GM18870 (cell line): ENCODE measurements around the gene NUP58.
A peak's percentile ranks its signal among the peaks of the same experiment; 100 is the strongest.

Experiments
- ATAC-seq: cut with Tn5 transposase; IDR thresholded peaks from one replicate; pipeline ENCODE4 v1.9.1; 2021; ENCODE audit warnings: moderate library complexity; ENCODE audit not compliant: unreplicated experiment

Gene NUP58, protein sequence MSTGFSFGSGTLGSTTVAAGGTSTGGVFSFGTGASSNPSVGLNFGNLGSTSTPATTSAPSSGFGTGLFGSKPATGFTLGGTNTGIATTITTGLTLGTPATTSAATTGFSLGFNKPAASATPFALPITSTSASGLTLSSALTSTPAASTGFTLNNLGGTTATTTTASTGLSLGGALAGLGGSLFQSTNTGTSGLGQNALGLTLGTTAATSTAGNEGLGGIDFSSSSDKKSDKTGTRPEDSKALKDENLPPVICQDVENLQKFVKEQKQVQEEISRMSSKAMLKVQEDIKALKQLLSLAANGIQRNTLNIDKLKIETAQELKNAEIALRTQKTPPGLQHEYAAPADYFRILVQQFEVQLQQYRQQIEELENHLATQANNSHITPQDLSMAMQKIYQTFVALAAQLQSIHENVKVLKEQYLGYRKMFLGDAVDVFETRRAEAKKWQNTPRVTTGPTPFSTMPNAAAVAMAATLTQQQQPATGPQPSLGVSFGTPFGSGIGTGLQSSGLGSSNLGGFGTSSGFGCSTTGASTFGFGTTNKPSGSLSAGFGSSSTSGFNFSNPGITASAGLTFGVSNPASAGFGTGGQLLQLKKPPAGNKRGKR

DNA sequence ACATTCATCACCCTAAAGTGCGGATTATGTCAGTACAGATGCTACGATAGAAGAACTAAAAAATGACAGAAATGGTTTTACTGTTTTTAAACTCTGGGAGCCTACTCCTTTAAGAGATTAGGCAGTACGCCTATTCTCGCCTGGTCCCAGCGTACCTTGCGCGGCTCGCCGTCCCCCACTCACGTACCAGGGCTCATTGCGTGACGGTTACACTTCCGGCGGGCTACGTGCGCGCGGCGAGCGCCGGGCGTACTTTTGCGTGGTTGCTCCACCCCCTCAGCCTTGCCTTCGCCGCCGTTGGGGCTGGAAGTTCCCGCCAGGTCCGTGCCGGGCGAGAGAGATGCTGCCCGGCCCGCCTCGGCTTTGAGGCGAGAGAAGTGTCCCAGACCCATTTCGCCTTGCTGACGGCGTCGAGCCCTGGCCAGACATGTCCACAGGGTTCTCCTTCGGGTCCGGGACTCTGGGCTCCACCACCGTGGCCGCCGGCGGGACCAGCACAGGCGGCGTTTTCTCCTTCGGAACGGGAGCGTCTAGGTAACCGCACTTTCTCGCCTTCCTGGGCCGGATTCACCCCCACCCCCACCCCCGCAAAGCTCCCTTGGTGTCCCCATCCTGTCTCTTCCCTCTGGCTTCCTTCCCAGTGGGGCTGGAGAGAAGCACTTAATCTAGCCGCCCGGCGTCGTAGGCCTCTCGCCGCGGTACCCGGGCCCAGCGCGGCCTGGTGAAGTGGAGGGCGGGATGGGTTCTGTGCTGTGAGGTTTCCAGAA is at the start of gene NUP58:
Gene NUP58 (plus strand): TSS at position 279 of the 767 bp plus-strand sequence. CDS start 149 bp downstream, at position 428.
- peak; percentile 90 for ATAC-seq

DNA sequence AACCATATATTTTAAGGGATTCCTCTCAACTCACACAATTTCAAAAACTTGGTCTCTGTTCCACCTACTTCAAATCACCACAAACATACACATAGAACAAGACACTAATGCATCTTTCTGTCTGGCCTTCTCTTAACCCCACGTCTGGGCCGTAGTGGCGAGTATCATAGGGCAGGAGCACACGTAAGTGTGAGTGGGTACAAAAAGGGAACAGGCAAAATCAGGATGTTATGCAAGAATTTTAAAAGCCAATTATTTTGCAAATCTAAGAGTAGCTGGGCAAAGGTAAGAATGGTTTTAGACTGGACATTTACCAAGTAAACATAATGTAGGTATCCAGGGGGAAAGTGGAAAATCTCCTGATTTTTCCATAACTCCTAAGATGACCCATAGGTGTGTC is 49.2 kb upstream of the NUP58 start:
- ATAC-seq = no peak

DNA sequence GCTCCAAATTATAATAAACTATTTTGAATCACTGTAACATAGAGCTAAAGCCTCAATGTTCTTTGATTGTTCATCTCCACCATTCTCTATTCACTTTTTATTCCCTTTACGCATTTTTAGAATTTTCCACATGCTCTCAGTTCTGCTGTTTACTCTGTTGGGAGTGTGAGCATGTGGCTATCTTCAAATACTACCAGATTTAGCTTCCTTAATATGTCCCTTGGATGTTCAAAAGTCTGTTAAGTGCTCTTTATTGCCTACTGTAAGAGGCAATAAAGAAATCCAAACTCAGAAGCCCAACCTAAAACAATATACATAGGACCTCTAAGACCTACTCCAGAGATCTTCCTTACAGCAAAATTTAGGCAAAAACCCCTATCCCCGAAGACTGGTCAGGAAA is 48.7 kb upstream of the NUP58 start:
- no peak for ATAC-seq

DNA sequence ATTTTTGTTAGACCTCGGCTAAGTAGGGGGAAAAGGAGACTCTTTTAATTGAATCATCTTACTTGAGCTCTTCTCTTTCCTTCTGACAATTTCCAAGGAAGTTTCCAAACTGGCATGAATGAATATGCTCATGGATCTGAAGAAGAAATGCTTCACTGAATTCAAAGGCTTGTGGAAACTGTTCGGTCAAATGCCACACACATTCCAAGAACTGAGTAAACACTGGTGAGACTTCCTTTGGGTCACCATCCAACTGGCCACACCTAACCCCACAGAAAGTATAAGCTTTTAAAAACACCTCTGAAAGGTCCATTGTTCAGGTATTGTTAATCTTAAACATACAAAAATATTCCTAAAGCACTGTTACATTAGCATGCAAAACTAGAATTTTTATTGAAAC is 47.7 kb upstream of the NUP58 start:
- no peak for ATAC-seq

DNA sequence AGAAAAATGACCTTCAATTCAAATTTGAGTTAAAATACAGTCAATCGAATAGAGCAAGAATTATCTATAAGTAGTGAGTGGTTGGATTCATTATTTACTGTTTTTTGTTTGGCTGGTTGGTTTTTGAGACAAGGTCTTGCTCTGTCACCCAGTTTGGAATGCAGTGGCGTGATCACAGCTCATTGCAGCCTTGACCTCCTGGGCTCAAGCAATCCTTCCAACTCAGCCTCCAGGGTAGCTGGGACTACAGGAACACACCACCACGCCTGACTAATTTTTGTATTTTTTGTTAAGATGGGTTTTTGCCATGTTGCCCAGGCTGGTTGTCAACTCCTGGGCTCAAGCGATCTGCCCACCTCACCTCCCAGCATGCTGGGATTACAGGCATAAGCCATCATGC is 39.2 kb upstream of the NUP58 start:
- no peak for ATAC-seq

DNA sequence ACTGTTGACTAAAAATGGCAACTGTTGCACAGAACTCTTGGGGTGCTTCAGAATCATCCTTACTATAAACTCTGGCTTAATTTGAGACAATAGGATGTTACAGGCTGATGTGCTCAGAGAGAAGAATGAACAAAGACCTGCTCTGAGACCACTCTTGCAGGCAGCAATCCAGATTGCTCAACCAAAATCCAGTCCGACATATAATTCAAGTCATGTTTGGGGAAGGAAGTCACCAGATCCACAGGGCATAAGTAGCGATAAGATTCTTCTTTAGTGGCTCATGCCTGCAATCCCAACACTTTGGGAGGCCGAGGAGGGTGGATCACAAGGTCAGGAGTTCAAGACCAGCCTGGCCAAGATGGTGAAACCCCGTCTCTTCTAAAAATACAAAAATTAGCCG is 34.7 kb upstream of the NUP58 start:
- ATAC-seq = no peak

DNA sequence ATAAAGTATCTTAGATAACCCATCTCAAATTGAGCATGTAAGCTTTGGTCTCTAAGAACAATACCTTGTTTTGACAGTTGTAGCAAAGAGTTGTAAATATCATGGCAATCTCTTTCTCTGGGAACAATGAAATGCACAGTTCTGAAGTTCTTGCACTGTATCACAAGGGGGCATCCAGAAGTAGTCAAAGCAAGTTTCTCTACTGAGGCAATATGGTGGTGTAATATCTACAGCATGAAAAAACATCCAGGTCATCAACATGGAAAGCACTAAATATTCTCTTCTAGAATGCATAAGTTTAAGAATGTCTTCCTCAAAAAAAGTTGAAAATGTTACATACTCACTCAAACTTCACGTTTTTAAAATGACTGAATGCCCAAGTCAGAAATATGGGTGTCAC is 33.7 kb upstream of the NUP58 start:
- ATAC-seq = no peak

DNA sequence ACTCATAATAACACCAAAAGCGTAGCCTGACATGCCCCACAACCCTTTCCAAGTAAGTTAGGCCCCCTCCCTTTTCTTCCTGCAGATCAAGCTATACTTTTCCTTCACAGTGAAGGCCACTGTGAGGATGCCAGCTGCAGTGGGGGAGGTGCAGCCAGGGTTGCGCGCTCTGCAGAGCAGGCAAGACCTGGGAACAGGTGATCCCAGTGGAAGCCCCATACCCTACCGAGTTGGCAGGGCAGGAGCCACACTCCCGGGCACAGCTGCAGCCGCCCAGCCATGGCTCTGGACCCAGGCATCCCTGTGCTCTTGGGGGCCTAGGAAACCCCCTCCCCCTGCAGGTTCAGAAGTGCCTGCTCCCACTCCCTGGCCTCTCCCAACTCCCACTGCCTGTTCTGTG is 32.9 kb upstream of the NUP58 start:
- no peak for ATAC-seq

DNA sequence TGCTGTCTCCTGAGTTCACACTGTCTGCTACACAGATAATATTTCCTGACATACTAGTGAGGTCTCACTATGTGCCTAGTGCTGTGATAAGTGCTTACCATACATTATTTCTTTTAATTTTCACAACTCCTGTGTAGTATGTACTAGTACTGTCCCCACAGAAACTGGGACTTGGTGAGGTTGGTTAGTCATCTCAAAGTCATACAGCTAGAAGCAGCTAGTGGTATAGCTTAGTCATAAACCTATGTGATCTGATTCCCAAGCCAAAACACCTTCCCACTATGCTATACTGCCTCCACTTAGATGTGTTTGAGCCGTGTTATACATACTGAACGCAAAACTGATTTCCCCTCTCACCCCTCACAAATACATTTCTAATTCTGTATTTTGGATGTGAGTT is 24.7 kb upstream of the NUP58 start:
- no peak for ATAC-seq

DNA sequence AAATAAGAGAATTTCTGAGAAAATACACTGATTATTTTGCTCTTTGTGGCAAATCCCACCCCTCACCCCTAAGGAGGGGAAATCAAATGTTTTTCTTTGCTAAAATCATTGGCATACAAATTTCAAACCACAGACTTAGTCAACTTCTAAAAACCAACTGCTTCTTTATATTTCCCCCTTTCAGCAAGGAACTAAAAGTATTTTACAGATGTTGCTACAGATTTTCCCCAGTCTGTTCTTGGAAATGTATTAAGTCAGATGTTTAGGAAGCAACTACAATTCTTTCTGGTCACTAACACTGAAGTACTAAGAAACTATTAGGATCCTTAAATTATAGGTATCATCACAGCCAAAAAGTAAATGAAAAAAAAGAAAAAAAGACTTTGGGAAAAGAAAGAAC is 21.0 kb upstream of the NUP58 start:
- ATAC-seq = no peak

DNA sequence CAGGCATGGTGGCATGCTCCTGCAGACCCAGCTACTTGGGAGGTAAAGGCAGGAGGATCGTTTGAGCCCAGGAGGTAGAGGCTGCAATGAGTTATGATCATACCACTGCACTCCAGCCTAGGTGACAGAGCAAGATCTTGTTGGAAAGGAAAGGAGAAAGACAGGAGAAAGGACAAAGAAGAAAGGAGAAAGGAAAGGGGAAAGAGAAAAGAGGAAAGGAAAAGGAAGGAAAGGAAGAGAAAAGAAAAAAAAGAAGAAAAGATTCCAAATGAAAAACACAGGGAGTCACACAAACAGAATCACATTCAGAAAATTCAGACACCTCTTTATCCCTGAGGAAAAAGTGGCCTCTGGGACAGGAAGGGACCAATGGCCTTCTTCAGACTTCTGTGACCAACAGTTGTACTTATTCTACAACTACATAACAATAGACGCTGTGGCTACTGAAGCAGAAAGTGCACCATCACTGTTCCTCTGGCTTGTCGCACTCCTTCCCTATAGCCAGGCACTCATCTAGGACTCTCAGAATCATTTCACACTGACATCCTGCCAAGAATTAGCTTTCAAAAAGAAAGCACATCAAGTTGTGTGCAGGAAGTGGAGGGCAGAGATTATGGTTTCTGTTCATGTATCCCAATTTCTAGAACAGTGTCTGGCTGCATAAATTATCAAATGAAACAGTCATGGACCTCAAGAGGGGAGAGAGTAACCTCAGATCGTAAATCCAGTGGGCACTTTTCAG is 20.1 kb upstream of the NUP58 start:
- ATAC-seq = peak; percentile 56

DNA sequence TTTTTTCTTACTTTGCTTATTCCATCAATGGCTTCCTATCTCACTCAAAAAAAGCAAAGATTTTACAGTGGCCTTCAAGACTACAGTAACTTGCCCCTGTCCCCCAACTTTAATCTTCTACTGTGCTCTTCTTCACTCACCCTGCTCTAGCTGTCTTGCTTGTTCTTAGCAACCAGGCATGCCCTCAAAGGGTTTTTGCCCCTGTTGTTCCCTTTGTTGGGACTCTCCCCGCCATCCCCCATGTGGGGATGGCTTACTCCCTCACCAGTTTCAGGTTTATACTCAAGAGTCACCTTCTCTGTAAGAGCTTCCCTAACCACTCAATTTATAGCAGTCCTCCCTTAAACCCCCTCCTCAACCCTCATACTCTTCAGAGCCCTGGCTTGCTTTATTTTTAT is 19.5 kb upstream of the NUP58 start:
- peak; percentile 4 for ATAC-seq

DNA sequence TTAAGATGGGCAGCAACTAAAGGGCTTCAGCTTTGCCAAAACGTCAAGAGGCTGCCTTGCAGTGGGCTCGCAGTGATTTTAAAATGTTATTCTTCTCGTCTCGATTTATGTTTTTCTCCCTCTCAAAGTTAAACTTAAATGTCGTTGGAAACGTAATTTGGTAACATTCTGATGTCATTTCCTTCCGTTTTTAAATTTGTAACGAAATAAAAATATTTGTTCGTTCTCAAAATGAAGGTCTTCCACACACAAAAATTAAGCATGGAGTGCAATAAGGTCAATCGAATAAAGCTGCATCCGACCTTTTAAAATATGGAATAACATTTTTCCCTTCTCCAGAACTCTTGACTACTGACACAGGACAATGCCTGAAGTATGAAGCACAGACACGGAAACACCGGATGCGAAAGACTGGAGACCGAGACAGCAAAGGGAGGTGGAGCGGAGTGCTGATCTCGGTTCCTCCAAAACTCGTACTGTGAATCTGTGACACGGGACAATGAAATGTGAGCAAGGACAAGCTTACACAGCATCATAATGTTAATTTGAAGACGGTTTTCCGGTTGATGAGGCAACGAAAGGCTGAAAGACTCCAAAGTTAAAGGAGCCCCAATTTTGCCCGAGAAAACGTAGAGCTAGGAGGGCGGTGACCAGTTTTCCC is 15.0 kb upstream of the NUP58 start:
- peak; percentile 22 for ATAC-seq

DNA sequence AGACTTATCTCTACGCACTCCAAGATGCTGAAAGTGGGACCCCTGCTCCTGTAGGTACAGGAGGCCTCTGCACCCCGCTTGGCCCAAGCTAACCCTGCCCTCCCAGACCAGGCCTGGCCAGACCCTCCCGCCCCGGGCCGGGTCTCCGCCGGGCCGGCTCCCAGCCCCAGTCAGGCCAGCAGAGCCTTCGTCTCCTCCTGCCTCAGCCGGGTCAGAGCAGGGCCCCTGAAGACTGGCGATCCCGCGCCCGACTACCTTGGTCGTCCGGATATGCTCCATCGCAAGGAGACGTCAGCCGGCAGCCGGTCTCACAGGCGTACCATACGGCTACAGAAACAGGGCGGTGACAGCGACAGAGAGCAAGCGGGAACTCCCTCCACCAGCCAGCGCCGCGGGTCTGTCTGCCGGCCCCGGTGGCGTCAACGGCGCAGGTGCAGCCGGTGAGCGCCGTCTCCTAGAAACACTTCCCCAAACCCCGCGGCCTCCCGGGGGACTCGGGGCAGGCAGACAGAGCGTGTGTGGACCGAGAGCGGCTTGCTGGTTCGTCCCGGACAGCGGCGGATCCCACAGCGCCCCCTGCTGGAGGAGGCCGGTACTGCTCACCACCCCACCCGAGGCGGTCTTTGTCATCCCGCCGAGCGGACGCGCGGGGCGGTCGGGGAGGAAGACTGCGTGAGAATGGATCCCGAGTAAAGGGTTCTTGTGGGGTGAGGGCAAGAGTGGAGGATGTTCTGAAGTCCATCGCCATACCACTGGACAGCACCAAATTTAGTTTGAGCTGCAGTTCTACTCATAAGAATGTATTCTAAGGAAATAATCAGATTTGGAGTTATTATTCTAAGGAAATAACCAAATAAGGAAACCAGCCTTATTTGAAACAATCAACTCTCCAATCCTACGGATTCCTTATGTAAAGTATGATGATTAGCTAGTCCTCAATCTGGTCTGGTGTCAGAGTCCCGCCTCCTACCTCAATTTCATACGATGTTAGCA is 14.2 kb upstream of the NUP58 start, which contains the start of gene MTMR6:
Gene MTMR6 (minus strand): TSS at position 520 of the 993 bp plus-strand sequence. CDS start 241 bp downstream, at position 279.
- ATAC-seq = peak; percentile 87

DNA sequence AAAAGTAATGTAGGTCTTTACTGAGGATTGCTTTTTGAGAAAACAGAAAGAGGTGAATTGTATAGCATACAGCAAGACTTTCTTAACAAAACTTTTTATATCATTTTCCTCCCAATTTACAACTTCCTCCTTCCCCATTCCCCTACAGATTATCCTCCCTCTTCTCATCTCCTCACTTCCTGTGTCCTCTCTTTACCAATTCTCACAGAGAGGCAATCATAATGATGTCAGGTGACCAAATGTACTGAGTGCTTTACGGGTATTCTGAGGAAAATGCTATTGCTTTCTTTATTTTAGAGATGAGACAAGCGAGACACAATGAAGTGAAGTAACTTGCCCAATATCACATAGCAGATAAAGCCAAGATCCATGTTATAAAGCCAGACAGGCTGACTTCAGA is 12.5 kb upstream of the NUP58 start:
- no peak for ATAC-seq

DNA sequence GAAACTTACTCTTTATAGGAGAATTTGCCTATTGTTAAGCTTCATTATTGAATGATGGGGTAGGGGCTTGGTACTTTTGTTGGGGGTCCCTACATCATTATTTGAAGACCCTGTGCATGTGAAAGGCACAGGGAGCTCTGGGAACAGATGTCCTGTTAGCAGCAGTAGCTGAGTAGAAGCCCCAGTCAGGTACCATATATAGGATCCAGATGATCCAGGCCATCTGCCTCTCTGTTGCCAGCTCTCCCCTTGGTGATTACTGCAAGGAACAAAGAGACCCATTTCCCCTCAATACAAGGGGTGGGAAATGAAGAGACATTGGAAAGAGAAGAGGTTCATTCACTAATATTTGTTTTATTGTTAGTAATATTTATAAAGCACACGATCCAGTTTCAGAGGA is 9.7 kb upstream of the NUP58 start:
- no peak for ATAC-seq

DNA sequence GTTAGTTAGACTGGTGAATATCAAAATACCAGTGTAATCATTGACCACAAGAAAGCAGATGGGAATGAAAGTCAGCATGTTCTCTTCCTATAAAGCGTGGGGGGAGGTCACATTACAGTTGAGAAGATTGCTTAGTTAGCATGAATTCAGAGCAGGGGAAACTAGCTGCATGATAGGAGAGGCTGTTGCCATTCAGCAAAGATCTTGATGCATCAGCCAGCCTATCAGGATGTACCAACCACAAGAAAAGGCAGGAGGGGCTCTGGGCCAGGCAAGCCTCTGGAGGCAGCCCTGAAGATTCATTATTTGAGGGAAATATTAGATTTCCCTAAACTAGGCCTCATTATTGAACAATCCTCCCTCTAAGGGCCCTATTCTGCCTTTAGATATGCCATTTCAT is 9.1 kb upstream of the NUP58 start:
- no peak for ATAC-seq

DNA sequence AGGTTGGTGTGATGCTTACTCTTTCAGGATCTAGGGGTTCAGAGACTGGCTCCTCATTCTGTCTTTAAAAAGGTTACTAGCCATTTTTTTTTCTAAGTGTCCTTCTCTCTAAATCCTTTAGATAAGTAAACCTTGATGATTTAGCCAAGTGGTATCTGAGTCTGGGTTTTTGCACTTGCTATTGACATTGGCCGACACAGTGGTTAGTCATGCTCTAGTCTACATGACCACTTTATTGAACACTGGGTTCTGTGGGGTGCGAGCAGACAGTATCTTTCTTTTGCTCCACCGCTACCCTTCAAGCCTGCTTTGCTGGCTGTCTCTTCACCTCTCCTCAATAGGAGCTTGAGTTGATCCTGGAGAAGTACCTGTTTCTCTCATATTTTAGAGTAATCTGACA is 6.2 kb upstream of the NUP58 start:
- ATAC-seq = no peak

DNA sequence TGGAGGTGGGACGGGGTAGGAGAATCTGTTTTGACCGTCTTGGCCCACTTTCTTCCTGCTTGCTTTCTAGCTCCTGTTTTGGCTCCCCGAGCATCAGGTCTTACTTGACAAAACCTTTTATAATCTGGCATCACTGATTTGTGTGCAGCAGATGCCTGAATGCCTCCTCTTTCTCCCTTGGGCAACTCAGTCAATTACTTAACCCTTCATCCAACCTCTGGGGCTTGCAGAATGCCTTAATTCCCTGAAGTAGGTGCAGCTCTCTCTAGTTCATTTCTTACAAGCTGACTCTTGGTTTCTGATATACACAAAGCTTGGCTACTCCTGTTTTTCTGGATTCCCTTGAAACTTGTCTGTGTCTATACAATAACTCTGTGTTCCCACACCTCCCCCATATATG is 5.7 kb upstream of the NUP58 start:
- no peak for ATAC-seq
